GM13976 (cell line): Measurements from ENCODE around the gene NTRK2.

Experiments
- DNase-seq: peaks from one replicate; pipeline ENCODE4 v3.0.0; 2012; ENCODE audit warnings: low spot score
- in situ Hi-C: fragments of 300-500 bp; cut with MboI; formaldehyde crosslinking; loops from one replicate; pipeline ENCODE4 v1.12.0; 2022; ENCODE audit warnings: low sequenced_read_pairs, mixed read lengths, inconsistent platforms; ENCODE audit not compliant: unreplicated experiment
- TF ChIP-seq, protein P1 (sequence below): IDR thresholded peaks from 2 replicates; pipeline ENCODE4 v1.5.1; 2012; ENCODE audit warnings: borderline replicate concordance, mild to moderate bottlenecking; ENCODE audit not compliant: insufficient read depth; ENCODE audit errors: extremely low read depth, missing control alignments, control extremely low read depth

NTRK2 gene

DNA sequence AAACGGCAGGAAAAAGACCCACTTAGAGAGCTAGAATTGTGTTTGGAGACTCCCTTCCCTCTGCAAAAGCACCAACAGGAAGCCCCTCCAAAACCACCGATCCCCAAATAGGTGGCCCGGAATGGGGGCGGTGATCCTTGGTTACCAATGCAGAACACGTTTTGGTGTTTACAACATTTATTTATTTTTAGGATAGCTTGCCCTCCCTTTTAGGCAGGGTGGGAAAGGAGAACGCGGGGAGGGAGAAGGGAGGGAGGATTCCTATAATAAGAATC is 579 bp upstream of the NTRK2 start:
- TF ChIP-seq, protein P1, sequence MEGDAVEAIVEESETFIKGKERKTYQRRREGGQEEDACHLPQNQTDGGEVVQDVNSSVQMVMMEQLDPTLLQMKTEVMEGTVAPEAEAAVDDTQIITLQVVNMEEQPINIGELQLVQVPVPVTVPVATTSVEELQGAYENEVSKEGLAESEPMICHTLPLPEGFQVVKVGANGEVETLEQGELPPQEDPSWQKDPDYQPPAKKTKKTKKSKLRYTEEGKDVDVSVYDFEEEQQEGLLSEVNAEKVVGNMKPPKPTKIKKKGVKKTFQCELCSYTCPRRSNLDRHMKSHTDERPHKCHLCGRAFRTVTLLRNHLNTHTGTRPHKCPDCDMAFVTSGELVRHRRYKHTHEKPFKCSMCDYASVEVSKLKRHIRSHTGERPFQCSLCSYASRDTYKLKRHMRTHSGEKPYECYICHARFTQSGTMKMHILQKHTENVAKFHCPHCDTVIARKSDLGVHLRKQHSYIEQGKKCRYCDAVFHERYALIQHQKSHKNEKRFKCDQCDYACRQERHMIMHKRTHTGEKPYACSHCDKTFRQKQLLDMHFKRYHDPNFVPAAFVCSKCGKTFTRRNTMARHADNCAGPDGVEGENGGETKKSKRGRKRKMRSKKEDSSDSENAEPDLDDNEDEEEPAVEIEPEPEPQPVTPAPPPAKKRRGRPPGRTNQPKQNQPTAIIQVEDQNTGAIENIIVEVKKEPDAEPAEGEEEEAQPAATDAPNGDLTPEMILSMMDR: no peak
- in situ Hi-C loops: no loop called here
- DNase-seq: peak; percentile 34

DNA sequence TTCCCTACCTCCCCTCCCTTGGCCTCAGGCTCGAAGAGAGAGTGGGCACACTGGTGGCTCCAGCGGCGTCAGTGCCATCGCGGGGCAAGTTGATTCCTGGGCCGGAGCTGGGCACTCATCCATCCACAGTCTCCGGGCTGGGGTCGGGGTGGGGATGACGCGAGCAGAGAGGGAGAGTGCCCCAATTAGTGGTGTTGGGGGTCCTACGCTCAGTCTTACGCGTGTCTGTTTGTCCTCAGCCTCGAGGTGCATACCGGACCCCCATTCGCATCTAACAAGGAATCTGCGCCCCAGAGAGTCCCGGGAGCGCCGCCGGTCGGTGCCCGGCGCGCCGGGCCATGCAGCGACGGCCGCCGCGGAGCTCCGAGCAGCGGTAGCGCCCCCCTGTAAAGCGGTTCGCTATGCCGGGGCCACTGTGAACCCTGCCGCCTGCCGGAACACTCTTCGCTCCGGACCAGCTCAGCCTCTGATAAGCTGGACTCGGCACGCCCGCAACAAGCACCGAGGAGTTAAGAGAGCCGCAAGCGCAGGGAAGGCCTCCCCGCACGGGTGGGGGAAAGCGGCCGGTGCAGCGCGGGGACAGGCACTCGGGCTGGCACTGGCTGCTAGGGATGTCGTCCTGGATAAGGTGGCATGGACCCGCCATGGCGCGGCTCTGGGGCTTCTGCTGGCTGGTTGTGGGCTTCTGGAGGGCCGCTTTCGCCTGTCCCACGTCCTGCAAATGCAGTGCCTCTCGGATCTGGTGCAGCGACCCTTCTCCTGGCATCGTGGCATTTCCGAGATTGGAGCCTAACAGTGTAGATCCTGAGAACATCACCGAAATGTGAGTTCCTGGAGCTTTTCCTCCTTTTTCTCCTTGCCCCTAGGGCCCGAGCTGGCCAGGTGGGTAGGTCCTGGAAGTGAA is 861 bp downstream of the NTRK2 start:
- TF ChIP-seq, protein P1: no peak
- in situ Hi-C loops: no loop called here
- peak; percentile 36 for DNase-seq

DNA sequence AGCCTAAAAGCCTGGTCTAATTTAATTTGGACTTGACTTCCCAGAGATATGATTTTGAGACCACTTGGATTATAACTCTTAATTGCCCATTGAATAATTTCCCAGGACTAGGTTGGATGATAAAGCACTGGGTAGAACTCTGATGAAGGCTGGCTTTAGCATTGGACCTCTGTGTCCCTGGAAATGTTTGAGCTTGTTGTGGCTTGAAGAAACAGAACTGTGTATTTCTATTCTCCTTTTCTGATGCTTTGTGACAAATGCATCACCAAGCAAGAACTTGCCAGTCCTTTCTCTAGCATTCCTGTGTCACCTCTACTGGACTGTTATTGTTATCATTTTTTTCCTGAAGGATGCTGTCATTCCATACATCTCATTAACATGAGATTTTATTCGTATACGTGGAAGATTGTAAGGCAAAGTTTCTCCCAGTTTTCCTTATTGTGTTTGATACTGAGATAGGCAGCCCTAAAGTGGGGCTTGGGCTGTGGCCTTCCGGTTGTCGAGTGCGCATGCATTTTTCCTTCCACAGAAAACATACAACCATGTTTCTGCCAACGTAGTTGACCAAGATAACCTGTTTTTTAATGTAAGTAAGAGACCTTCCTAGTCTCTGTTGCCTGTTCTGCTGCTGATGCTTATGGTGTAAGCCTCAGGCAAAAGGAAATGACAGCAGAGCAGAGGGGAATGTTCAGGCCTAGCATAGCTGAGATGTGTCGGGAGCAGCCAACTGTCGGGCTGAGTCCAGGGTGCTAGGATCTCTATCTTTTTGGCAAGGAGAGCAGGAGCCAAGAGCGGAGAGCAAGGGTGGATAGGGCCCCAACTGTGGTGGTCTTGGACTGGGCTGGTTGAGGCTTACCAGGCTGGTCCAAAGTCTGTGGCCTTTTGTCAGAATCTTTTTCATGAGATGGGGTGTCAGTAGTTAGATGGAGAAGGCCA is 2.3 kb downstream of the NTRK2 start:
- in situ Hi-C loops: no loop called here
- TF ChIP-seq, protein P1: no peak
- no peak for DNase-seq

DNA sequence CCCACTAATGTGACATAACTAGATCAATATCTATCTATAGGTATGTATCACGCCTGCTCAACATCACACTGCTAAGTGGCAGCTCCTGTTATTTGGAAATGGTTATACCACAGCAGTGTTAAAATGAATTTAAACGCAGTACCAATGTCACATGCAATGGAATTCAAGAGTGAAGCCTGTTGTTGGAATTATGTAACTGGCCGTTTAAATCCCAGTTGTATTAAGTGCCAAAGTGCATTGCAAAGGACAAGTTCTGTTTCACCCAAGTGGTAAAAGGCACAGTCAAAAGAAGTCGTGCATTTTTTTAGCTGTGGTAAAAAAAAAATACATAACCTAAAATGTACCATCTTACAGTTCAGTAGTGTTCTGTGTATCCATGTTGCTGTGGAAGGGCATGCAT is 4.3 kb downstream of the NTRK2 start:
- TF ChIP-seq, protein P1: no peak
- in situ Hi-C loops: no loop called here
- DNase-seq: no peak

DNA sequence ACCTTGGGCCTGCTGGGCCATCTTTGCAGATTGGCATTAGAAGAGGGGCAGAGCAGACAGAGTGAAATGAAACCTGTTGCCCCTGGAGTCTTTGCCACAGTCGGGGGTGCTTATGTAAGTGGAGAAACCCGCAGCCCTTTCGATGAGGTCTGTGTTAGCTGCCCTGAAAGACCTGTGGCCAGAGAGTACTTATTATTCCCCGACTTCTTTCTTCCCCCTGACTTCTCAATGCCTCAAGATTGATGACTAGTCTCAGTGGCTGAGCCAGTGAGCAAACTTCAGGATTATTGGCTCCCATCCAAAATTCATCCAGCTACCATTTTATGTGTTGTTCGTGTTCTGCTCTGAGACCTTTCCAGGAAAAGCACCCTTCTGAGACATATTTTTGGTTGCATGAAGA is 7.6 kb downstream of the NTRK2 start:
- no peak for DNase-seq
- TF ChIP-seq, protein P1: no peak
- in situ Hi-C loops: no loop called here

DNA sequence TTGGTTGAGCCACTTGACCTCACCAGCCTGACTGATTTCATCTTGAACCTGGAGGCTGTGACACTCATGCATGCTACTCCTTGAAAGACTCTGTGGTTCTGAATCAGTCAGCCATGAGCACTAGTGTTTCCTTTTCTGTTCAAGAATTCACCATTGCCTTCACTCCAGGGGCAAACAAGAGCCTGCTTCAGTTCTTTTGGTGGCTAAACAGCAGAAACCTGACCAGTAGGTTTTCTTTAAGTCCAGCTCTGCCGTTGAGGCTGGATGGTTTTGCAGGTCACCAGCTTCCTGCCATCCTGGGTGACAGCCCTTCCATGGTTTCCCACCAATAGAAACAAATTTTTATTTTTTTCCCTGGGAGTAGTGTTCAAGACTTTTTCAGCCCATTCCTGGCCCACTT is 10.0 kb downstream of the NTRK2 start:
- in situ Hi-C loops: no loop called here
- TF ChIP-seq, protein P1: no peak
- no peak for DNase-seq
